Endothelial cell of umbilical vein (primary cell): ENCODE data around the gene CIDEB. TPM values are rescaled to one million over a fixed set of nuclear protein-coding genes. Genes with fewer than 3 reads are reported as not detected.

Source experiments
- BruUV-seq: library from RNA; stranded (reverse); fragments of 400-500 nt; replicated peaks from 2 replicates; lab custom pipeline; 2021; lab: Mats Ljungman, UMichigan
- CTCF ChIA-PET: fragments of 300-600, 350-600 bp; sonication (Branson Sonifier 250); formaldehyde crosslinking; loops from one replicate; lab custom pipeline; 2021; ENCODE audit warnings: antibody characterized with exemption, inconsistent platforms; lab: Charles Lee
- POLR2A ChIA-PET: fragments of 300-600, 350-600 bp; sonication (Branson Sonifier 250); formaldehyde crosslinking; loops from one replicate; lab custom pipeline; 2021; ENCODE audit warnings: antibody characterized with exemption, inconsistent platforms; lab: Charles Lee
- DNase-seq: peaks from one replicate; pipeline ENCODE4 v3.0.0-alpha.2; 2011; ENCODE audit warnings: low read depth, low spot score
- FAIRE-seq: peaks from 2 replicates; lab custom pipeline; 2011; peaks lifted over from hg19 to GRCh38; lab: Jason Lieb, UNC
- H2AFZ ChIP-seq: 2 replicates; pipeline ENCODE4 v1.6.0; 2012; ENCODE audit warnings: low read depth, low read length, control low read depth, inconsistent platforms
- H3K27ac ChIP-seq: 2 replicates; pipeline ENCODE4 v1.5.1; 2011; ENCODE audit warnings: low read depth, mild to moderate bottlenecking, control low read depth, low read length, moderate library complexity; ENCODE audit not compliant: insufficient read depth
- H3K27me3 ChIP-seq, 2 experiments: 2 replicates each; pipeline versions ENCODE4 v1.6.0 to v1.6.1; 2011; ENCODE audit warnings: low read length in 2 of 2, mixed read lengths in 1 of 2; ENCODE audit not compliant: control insufficient read depth in 2 of 2, insufficient read depth in 2 of 2
- H3K36me3 ChIP-seq, 2 experiments: 2 replicates in 1 of 2; 3 replicates in 1 of 2; pipeline ENCODE4 v1.5.1; 2011; ENCODE audit warnings: low read length in 2 of 2, mild to moderate bottlenecking in 1 of 2, moderate library complexity in 1 of 2; ENCODE audit not compliant: control insufficient read depth in 2 of 2, insufficient read depth in 2 of 2; ENCODE audit errors: extremely low read depth in 1 of 2
- H3K4me1 ChIP-seq: 3 replicates; pipeline ENCODE4 v1.5.1; 2011; ENCODE audit warnings: mild to moderate bottlenecking, low read length; ENCODE audit not compliant: control insufficient read depth, insufficient read depth; ENCODE audit errors: extremely low read depth
- H3K4me2 ChIP-seq: 2 replicates; pipeline ENCODE4 v1.6.1; 2011; ENCODE audit warnings: low read length, control low read depth, mixed read lengths; ENCODE audit not compliant: insufficient read depth
- H3K4me3 ChIP-seq, 3 experiments: fragments of 200-600 bp in 1 of 3; sonication (generic), shearing (Covaris generic) in 1 of 3; replicated peaks in 1 of 3; 2 replicates each; pipeline ENCODE4 v1.5.1; 2011 to 2016; ENCODE audit warnings: control low read depth in 3 of 3, low read length in 3 of 3, mild to moderate bottlenecking in 2 of 3, inconsistent platforms in 1 of 3, low read depth in 1 of 3, moderate library complexity in 1 of 3; ENCODE audit not compliant: insufficient read depth in 1 of 3
- H3K79me2 ChIP-seq: 2 replicates; pipeline ENCODE4 v1.6.0; 2012; ENCODE audit warnings: low read length, inconsistent platforms; ENCODE audit not compliant: control insufficient read depth, insufficient read depth
- H3K9ac ChIP-seq: replicated peaks from 2 replicates; pipeline ENCODE3; 2011; ENCODE audit warnings: low read length, control low read depth; ENCODE audit not compliant: insufficient read depth; ENCODE audit errors: extremely low read depth
- H3K9me1 ChIP-seq: replicated peaks from 3 replicates; pipeline ENCODE4 v1.6.0; 2011; ENCODE audit warnings: mild to moderate bottlenecking, low read length; ENCODE audit not compliant: control insufficient read depth, insufficient read depth; ENCODE audit errors: extremely low read depth
- H3K9me3 ChIP-seq: replicated peaks from 2 replicates; pipeline ENCODE4 v1.5.1; 2012; ENCODE audit warnings: low read length, inconsistent platforms; ENCODE audit not compliant: control insufficient read depth, insufficient read depth
- H4K20me1 ChIP-seq: replicated peaks from 2 replicates; pipeline ENCODE3; 2011; ENCODE audit warnings: mild to moderate bottlenecking, low read length; ENCODE audit not compliant: control insufficient read depth, insufficient read depth; ENCODE audit errors: extremely low read depth
- CTCF ChIP-seq, 2 donors: IDR thresholded peaks; 1 replicate in 1 of 2; 2 replicates in 1 of 2; pipeline ENCODE4 v1.5.1; 2011; ENCODE audit warnings: low read length in 2 of 2, mild to moderate bottlenecking in 2 of 2, moderate library complexity in 2 of 2, control low read depth in 1 of 2, inconsistent platforms in 1 of 2, low read depth in 1 of 2; ENCODE audit not compliant: insufficient read depth in 1 of 2; ENCODE audit errors: extremely low read depth in 1 of 2
- EZH2 ChIP-seq: IDR thresholded peaks from 2 replicates; pipeline ENCODE4 v1.6.1; 2012; ENCODE audit warnings: borderline replicate concordance, low read depth, mild to moderate bottlenecking, moderate library complexity, low read length, inconsistent platforms; ENCODE audit not compliant: severe bottlenecking
- FOS ChIP-seq: IDR thresholded peaks from 2 replicates; pipeline ENCODE4 v1.6.1; 2011; ENCODE audit warnings: mild to moderate bottlenecking, low read length, moderate library complexity, borderline replicate concordance; ENCODE audit not compliant: insufficient read depth
- GATA2 ChIP-seq: IDR thresholded peaks from 2 replicates; pipeline ENCODE4 v1.7.0; 2011; ENCODE audit warnings: low read depth, mild to moderate bottlenecking, moderate library complexity, mixed read lengths, low read length; ENCODE audit not compliant: insufficient read length, insufficient read depth
- JUN ChIP-seq: IDR thresholded peaks from 2 replicates; pipeline ENCODE4 v1.6.1; 2011; ENCODE audit warnings: borderline replicate concordance, low read depth; ENCODE audit not compliant: insufficient read length, insufficient read depth
- MAX ChIP-seq: IDR thresholded peaks from 2 replicates; pipeline ENCODE4 v1.6.1; 2011; ENCODE audit not compliant: insufficient read depth, insufficient read length
- MYC ChIP-seq: IDR thresholded peaks from one replicate; pipeline ENCODE4 v1.6.1; 2011; ENCODE audit warnings: mild to moderate bottlenecking, low read depth, low read length
- POLR2A ChIP-seq: IDR thresholded peaks from 2 replicates; pipeline ENCODE4 v1.6.1; 2012; ENCODE audit warnings: low read depth, mild to moderate bottlenecking, control low read depth, low read length
- POLR2AphosphoS5 ChIP-seq: IDR thresholded peaks from 2 replicates; pipeline ENCODE4 v1.6.1; 2012; ENCODE audit warnings: low read depth, mild to moderate bottlenecking, control low read depth, low read length, moderate library complexity; ENCODE audit not compliant: insufficient read depth
- dilution Hi-C: fragments of 300-500 bp; cut with MboI; formaldehyde crosslinking; loops from one replicate; pipeline ENCODE4 v1.15.0; 2019; ENCODE audit warnings: low sequenced_read_pairs; ENCODE audit not compliant: extremely low pct_ligation_motif_present
- intact Hi-C: fragments of 100-400 bp; cut with micrococcal nuclease; formaldehyde crosslinking; loops from one replicate; pipeline ENCODE4 v1.10.0; 2022
- polyA plus RNA-seq, 4 experiments: library from polyadenylated mRNA; depleted of rRNA in 3 of 4; stranded (reverse) in 3 of 4; unstranded in 1 of 4; fragments of >200 nt; gene quantifications; 2 replicates each; pipeline versions ENCODE4 v1.2.1 to v1.2.3, GENCODE V29; 2011 to 2012; ENCODE audit warnings: missing spikeins in 1 of 4
- total RNA-seq: library from RNA; stranded (reverse); gene quantifications from 2 replicates; pipeline ENCODE4 v1.2.3, GENCODE V29; 2021

The CIDEB gene
- total and polyA plus RNA-seq, 2 donors (not counting 3 experiments of a cell fraction or from before 2014, with no cell fraction given), result 5.2 to 7.2 TPM

GRCh38 chr14:24255931-24256711 lies 51.7 kb downstream of the CIDEB start:
- dilution Hi-C loops, result no loop called here
- no peak for DNase-seq
- Histone ChIP-seq H3K4me2 (no peak overlapping the region), H3K4me1 (no peaks in the 10 kb centered on the region), H3K9me1 (no peaks in the 10 kb centered on the region), H3K27ac (no peak overlapping the region), H3K9ac (no peak overlapping the region), H3K36me3 (peaks cover 0 to 3% of the 10 kb centered on the region in 2 experiments), H4K20me1 (no peaks in the 10 kb centered on the region), H3K4me3 (no peak overlapping the region), H3K9me3 (no peaks in the 10 kb centered on the region), H2AFZ (no peak overlapping the region), H3K27me3 (no peaks in the 10 kb centered on the region), H3K79me2 (no peaks in the 10 kb centered on the region)
- FAIRE-seq, result no peak
- TF ChIP-seq CTCF (IDR thresholded peaks at IDR 0.05; ENCODE audit: extremely low read depth in 1 of 2, insufficient read depth in 1 of 2, low read depth in 1 of 2, low read length in 2 of 2) (no peak), FOS (no peak), JUN (no peak), MAX (no peak), POLR2AphosphoS5 (no peak), EZH2 (no peak), MYC (no peak), GATA2 (no peak), POLR2A (no peak)
- intact Hi-C loops, result no loop called here
- CTCF ChIA-PET, result interaction anchor here (1.0 to 1.2 kb wide), 2 partner anchors 16 to 41 kb away, joined by 3 to 4 read pairs; no protein-coding TSS in a partner anchor
- no TSS peak for BruUV-seq
- POLR2A ChIA-PET, result no interaction called here
